HEK293 (cell line): Measurements from ENCODE around the gene HIF3A.

Experiments
- CTCF ChIA-PET: fragments of 350-600 bp; formaldehyde crosslinking; extraction: SDS; loops from one replicate; lab custom pipeline; 2021; ENCODE audit warnings: antibody characterized with exemption; lab: Yijun Ruan, JAX
- POLR2A ChIA-PET: fragments of 300-600 bp; formaldehyde crosslinking; extraction: SDS; loops from one replicate; lab custom pipeline; 2020; ENCODE audit warnings: antibody characterized with exemption, inconsistent platforms; lab: Yijun Ruan, JAX
- H3K27ac ChIP-seq: fragments of 200-500 bp; sonication (Bioruptor generic); 2 replicates; pipeline ENCODE4 v1.5.1; 2014; ENCODE audit warnings: low read depth, low read length, control low read depth, inconsistent platforms; ENCODE audit errors: extremely low read depth
- H3K36me3 ChIP-seq, 2 experiments: fragments of 200-500 bp in 1 of 2; sonication (Bioruptor generic) in 1 of 2; 1 replicate in 1 of 2; 2 replicates in 1 of 2; pipeline ENCODE4 v1.5.1; 2014 to 2017; ENCODE audit warnings: inconsistent platforms in 2 of 2, low read length in 2 of 2; ENCODE audit not compliant: control insufficient read depth in 2 of 2, insufficient read depth in 1 of 2
- H3K4me1 ChIP-seq: fragments of 200-500 bp; sonication (Bioruptor generic); 2 replicates; pipeline ENCODE4 v1.5.1; 2014; ENCODE audit warnings: mild to moderate bottlenecking, low read length, inconsistent platforms; ENCODE audit not compliant: control insufficient read depth, insufficient read depth
- H3K4me3 ChIP-seq: 2 replicates; pipeline ENCODE4 v1.5.1; 2011; ENCODE audit warnings: low read depth, mild to moderate bottlenecking, control low read depth, low read length, moderate library complexity
- H3K9me3 ChIP-seq: fragments of 200-500 bp; sonication (Bioruptor generic); 2 replicates; pipeline ENCODE4 v1.5.1; 2014; ENCODE audit warnings: low read depth, low read length, inconsistent platforms; ENCODE audit not compliant: control insufficient read depth, insufficient read depth
- MYNN ChIP-seq: fragments of 450-650 bp; formaldehyde crosslinking; IDR thresholded peaks from 2 replicates; pipeline ENCODE4 v1.5.1; 2016; ENCODE audit warnings: missing biosample characterization, missing genetic modification characterization, borderline replicate concordance
- RBAK ChIP-seq: fragments of 450-650 bp; formaldehyde crosslinking; IDR thresholded peaks from 2 replicates; pipeline ENCODE4 v1.5.1; 2016; ENCODE audit warnings: missing biosample characterization, missing genetic modification characterization
- SCRT2 ChIP-seq: fragments of 450-650 bp; formaldehyde crosslinking; IDR thresholded peaks from 2 replicates; pipeline ENCODE4 v1.5.1; 2016; ENCODE audit warnings: missing biosample characterization, missing genetic modification characterization
- SP2 ChIP-seq: fragments of 450-650 bp; formaldehyde crosslinking; IDR thresholded peaks from 2 replicates; pipeline ENCODE4 v1.5.1; 2016; ENCODE audit warnings: missing biosample characterization, missing genetic modification characterization
- ZFHX2 ChIP-seq: fragments of 450-650 bp; formaldehyde crosslinking; conservative IDR thresholded peaks from 2 replicates; pipeline ENCODE4 v1.5.1; 2016; ENCODE audit warnings: missing biosample characterization, missing genetic modification characterization
- ZIC2 ChIP-seq: fragments of 450-650 bp; formaldehyde crosslinking; IDR thresholded peaks from 2 replicates; pipeline ENCODE4 v1.5.1; 2016; ENCODE audit warnings: missing biosample characterization, missing genetic modification characterization
- ZNF2 ChIP-seq: fragments of 450-650 bp; formaldehyde crosslinking; IDR thresholded peaks from 2 replicates; pipeline ENCODE4 v1.5.1; 2016; ENCODE audit warnings: missing biosample characterization, missing genetic modification characterization
- ZNF341 ChIP-seq: fragments of 450-650 bp; formaldehyde crosslinking; IDR thresholded peaks from 2 replicates; pipeline ENCODE4; 2016; ENCODE audit warnings: low read depth, missing biosample characterization, missing genetic modification characterization
- ZNF785 ChIP-seq: fragments of 450-650 bp; formaldehyde crosslinking; IDR thresholded peaks from 2 replicates; pipeline ENCODE4 v1.5.1; 2016; ENCODE audit warnings: missing biosample characterization, missing genetic modification characterization
- ZNF830 ChIP-seq: fragments of 450-650 bp; IDR thresholded peaks from 2 replicates; pipeline ENCODE4 v1.5.0; 2018; ENCODE audit warnings: missing biosample characterization, missing genetic modification characterization, low read depth, mild to moderate bottlenecking, moderate library complexity
- TF ChIP-seq, protein P1 (sequence below): fragments of 450-650 bp; formaldehyde crosslinking; IDR thresholded peaks from 2 replicates; pipeline ENCODE4 v1.5.1; 2017; ENCODE audit warnings: missing biosample characterization, missing genetic modification characterization
- TF ChIP-seq, protein P2 (sequence below): fragments of 450-650 bp; formaldehyde crosslinking; IDR thresholded peaks from 2 replicates; pipeline ENCODE4 v1.5.1; 2016; ENCODE audit warnings: missing biosample characterization, missing genetic modification characterization, borderline replicate concordance
- TF ChIP-seq, protein P3 (sequence below): fragments of 450-650 bp; formaldehyde crosslinking; IDR thresholded peaks from 2 replicates; pipeline ENCODE4 v1.5.1; 2016; ENCODE audit warnings: missing biosample characterization, missing genetic modification characterization
- TF ChIP-seq, protein P4 (sequence below): fragments of 450-650 bp; formaldehyde crosslinking; IDR thresholded peaks from 2 replicates; pipeline ENCODE4 v1.5.1; 2016; ENCODE audit warnings: missing biosample characterization, missing genetic modification characterization
- TF ChIP-seq, protein P5 (sequence below): fragments of 450-650 bp; formaldehyde crosslinking; IDR thresholded peaks from 2 replicates; pipeline ENCODE4 v1.5.1; 2016; ENCODE audit warnings: missing biosample characterization, missing genetic modification characterization
- TF ChIP-seq, protein P6 (sequence below): fragments of 450-650 bp; IDR thresholded peaks from 2 replicates; pipeline ENCODE4 v1.5.1; 2018; ENCODE audit warnings: missing biosample characterization, missing genetic modification characterization

Gene HIF3A

DNA sequence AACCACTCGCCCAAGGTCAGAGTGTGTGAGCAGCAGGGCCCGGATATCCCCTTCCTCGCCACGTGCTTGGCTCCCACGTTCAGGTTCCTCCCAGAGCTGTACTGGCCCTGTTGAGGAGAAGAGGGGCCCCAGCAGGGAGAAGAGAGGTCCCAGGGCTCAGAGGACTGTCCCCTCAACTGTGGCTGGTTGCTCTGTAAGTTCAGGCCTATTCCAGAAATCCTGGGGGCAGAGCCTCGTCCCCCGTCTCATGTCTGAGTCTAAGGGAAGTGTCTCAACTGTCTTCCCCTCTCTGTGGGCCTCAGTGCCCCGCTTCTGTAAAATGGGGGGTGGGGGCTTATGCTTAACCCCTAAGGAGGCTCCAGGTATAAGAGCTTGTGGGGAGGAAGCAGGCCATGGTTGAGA is 53.9 kb downstream of the HIF3A start:
- Histone ChIP-seq H3K36me3 (peaks cover 25 to 62% of the 10 kb centered on the region in 2 experiments), H3K4me1 (peaks cover 19% of the 10 kb centered on the region), H3K27ac (peak overlapping the region; percentile 37; the same call in 1 of the 2 replicates), H3K4me3 (no peak overlapping the region), H3K9me3 (no peaks in the 10 kb centered on the region)
- ChIA-PET CTCF (interaction anchor here (0.6 to 0.7 kb wide), 2 partner anchors 52 to 497 kb away, joined by 3 read pairs; no protein-coding TSS in a partner anchor), POLR2A (no interaction called here)
- TF ChIP-seq, protein P1, sequence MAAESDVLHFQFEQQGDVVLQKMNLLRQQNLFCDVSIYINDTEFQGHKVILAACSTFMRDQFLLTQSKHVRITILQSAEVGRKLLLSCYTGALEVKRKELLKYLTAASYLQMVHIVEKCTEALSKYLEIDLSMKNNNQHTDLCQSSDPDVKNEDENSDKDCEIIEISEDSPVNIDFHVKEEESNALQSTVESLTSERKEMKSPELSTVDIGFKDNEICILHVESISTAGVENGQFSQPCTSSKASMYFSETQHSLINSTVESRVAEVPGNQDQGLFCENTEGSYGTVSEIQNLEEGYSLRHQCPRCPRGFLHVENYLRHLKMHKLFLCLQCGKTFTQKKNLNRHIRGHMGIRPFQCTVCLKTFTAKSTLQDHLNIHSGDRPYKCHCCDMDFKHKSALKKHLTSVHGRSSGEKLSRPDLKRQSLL = no peak
- no peak for TF ChIP-seq ZNF341 (tag by site-specific recombination)
- TF ChIP-seq SCRT2 (tag by site-specific recombination) = no peak
- no peak for TF ChIP-seq SP2 (tag by site-specific recombination)
- TF ChIP-seq, protein P2, sequence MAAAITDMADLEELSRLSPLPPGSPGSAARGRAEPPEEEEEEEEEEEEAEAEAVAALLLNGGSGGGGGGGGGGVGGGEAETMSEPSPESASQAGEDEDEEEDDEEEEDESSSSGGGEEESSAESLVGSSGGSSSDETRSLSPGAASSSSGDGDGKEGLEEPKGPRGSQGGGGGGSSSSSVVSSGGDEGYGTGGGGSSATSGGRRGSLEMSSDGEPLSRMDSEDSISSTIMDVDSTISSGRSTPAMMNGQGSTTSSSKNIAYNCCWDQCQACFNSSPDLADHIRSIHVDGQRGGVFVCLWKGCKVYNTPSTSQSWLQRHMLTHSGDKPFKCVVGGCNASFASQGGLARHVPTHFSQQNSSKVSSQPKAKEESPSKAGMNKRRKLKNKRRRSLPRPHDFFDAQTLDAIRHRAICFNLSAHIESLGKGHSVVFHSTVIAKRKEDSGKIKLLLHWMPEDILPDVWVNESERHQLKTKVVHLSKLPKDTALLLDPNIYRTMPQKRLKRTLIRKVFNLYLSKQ (tag by site-specific recombination) = no peak
- no peak for TF ChIP-seq RBAK
- TF ChIP-seq, protein P3, sequence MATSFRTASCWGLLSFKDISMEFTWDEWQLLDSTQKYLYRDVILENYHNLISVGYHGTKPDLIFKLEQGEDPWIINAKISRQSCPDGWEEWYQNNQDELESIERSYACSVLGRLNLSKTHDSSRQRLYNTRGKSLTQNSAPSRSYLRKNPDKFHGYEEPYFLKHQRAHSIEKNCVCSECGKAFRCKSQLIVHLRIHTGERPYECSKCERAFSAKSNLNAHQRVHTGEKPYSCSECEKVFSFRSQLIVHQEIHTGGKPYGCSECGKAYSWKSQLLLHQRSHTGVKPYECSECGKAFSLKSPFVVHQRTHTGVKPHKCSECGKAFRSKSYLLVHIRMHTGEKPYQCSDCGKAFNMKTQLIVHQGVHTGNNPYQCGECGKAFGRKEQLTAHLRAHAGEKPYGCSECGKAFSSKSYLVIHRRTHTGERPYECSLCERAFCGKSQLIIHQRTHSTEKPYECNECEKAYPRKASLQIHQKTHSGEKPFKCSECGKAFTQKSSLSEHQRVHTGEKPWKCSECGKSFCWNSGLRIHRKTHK = no peak

DNA sequence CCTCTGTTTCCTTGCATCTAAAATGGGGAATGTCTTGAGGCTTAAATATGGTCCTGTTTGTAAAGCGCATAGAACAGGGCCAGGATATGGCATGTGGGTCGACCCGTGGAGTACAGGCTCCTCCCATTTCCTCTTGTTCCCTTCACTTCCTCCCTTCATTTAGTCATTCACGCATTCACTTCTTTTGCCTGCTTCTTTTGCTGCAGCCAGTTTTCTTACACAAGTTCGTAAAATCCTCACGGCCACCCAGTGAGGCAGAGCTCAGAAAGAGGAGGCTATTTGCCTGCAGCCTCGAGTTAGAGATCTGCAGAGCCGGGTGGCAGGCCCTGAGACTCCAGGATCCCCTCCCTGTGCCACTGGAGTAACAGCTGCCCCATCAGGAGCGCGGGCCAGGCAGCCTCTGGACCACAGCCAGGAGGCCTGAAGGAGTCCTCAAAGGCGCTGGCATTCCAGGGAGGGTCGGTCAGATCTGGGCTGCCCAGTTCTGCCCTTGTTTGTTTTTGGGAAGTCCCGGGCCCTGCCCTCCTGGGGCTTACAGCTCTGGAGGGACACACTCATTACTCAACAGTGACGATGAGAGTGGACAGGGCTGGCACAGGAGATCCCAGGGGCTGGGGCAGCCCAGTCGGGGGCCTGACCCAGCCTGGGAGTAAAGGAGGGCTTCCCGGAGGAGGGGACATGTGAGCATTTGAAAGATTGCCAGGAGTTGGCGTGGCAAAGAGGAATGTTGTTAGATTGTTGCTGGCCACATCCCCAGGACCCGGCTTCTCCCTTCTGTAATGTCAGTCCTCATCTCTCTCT is 54.6 kb downstream of the HIF3A start:
- peaks cover 19% of the 10 kb centered on the region for H3K4me1 ChIP-seq
- CTCF ChIA-PET = interaction anchor here (0.5 to 0.7 kb wide), 3 partner anchors 10 to 498 kb away, joined by 3 read pairs; no protein-coding TSS in a partner anchor
- POLR2A ChIA-PET = no interaction called here
- H3K9me3 ChIP-seq = no peaks in the 10 kb centered on the region
- TF ChIP-seq, protein P4, sequence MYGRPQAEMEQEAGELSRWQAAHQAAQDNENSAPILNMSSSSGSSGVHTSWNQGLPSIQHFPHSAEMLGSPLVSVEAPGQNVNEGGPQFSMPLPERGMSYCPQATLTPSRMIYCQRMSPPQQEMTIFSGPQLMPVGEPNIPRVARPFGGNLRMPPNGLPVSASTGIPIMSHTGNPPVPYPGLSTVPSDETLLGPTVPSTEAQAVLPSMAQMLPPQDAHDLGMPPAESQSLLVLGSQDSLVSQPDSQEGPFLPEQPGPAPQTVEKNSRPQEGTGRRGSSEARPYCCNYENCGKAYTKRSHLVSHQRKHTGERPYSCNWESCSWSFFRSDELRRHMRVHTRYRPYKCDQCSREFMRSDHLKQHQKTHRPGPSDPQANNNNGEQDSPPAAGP = peak; percentile 76
- TF ChIP-seq ZNF830 (no peak), ZIC2 (tag by site-specific recombination) (peak; percentile 43)
- H3K36me3 ChIP-seq = peaks cover 28 to 69% of the 10 kb centered on the region in 2 experiments
- no peak overlapping the region for H3K4me3 ChIP-seq
- H3K27ac ChIP-seq = no peak overlapping the region

DNA sequence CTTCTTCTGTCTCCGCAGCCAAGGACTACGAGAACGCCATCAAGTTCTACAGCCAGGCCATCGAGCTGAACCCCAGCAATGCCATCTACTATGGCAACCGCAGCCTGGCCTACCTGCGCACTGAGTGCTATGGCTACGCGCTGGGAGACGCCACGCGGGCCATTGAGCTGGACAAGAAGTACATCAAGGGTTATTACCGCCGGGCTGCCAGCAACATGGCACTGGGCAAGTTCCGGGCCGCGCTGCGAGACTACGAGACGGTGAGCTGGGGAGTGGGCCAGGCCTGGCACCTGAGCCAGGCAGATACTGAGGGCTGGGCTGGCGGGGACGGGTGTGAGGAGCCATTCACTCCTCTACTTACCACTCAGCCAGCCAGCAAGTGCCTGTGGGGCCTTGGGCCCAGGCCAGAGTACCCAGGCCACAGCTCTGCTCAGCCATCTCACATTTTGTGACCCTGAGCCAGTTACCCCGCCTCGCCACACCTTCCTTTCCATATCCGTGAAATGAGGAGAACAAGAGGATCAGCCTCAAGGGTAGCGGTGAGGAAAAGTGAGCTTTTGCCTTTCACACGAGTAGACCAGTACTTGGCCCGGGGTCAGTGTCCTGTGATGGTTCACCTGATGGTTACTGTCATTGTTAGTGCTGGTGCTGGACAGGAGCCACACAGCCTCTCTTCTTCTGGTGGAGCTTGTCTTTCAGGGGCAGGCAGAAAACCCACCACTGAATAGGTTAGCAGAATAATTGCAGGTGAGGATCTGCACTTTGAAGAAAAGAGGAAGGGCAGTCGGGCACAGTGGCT is 57.1 kb downstream of the HIF3A start:
- no peaks in the 10 kb centered on the region for H3K9me3 ChIP-seq
- CTCF ChIA-PET = interaction anchor here (0.6 to 1.6 kb wide), 4 partner anchors 24 to 72 kb away, joined by 3 to 5 read pairs (median 4); no protein-coding TSS in a partner anchor
- H3K27ac ChIP-seq = no peak overlapping the region
- H3K4me1 ChIP-seq = peaks cover 15% of the 10 kb centered on the region
- H3K4me3 ChIP-seq = no peak overlapping the region
- H3K36me3 ChIP-seq = peaks cover 37 to 89% of the 10 kb centered on the region in 2 experiments
- TF ChIP-seq, protein P5, sequence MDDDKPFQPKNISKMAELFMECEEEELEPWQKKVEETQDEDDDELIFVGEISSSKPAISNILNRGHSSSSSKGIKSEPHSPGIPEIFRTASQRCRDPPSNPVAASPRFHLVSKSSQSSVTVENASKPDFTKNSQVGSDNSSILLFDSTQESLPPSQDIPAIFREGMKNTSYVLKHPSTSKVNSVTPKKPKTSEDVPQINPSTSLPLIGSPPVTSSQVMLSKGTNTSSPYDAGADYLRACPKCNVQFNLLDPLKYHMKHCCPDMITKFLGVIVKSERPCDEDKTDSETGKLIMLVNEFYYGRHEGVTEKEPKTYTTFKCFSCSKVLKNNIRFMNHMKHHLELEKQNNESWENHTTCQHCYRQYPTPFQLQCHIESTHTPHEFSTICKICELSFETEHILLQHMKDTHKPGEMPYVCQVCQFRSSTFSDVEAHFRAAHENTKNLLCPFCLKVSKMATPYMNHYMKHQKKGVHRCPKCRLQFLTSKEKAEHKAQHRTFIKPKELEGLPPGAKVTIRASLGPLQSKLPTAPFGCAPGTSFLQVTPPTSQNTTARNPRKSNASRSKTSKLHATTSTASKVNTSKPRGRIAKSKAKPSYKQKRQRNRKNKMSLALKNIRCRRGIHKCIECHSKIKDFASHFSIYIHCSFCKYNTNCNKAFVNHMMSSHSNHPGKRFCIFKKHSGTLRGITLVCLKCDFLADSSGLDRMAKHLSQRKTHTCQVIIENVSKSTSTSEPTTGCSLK (tag by site-specific recombination) = no peak
- TF ChIP-seq ZNF785 (tag by site-specific recombination) (no peak), ZNF2 (tag by site-specific recombination) (no peak), ZFHX2 (tag by site-specific recombination) (no peak), MYNN (tag by site-specific recombination) (no peak)
- TF ChIP-seq, protein P4 = no peak
- TF ChIP-seq, protein P6, sequence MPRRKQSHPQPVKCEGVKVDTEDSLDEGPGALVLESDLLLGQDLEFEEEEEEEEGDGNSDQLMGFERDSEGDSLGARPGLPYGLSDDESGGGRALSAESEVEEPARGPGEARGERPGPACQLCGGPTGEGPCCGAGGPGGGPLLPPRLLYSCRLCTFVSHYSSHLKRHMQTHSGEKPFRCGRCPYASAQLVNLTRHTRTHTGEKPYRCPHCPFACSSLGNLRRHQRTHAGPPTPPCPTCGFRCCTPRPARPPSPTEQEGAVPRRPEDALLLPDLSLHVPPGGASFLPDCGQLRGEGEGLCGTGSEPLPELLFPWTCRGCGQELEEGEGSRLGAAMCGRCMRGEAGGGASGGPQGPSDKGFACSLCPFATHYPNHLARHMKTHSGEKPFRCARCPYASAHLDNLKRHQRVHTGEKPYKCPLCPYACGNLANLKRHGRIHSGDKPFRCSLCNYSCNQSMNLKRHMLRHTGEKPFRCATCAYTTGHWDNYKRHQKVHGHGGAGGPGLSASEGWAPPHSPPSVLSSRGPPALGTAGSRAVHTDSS (tag by site-specific recombination) = no peak
- POLR2A ChIA-PET = interaction anchor here (0.8 kb wide), 1 partner anchor 8 kb away, joined by 3 read pairs; no protein-coding TSS in a partner anchor
